HEK293 (cell line): ENCODE results near the gene C2CD2.

ENCODE experiments used
- GLIS1 ChIP-seq: fragments of 450-650 bp; formaldehyde crosslinking; IDR thresholded peaks from 2 replicates; pipeline ENCODE4 v1.5.1; 2016; ENCODE audit warnings: missing biosample characterization, missing genetic modification characterization
- SETDB1 ChIP-seq: IDR thresholded peaks from one replicate; pipeline ENCODE4 v1.6.1; 2017; ENCODE audit warnings: mild to moderate bottlenecking, low read length, moderate library complexity, mixed read lengths; ENCODE audit not compliant: insufficient read length
- SP2 ChIP-seq: fragments of 450-650 bp; formaldehyde crosslinking; IDR thresholded peaks from 2 replicates; pipeline ENCODE4 v1.5.1; 2016; ENCODE audit warnings: missing biosample characterization, missing genetic modification characterization
- SP3 ChIP-seq: fragments of 450-650 bp; formaldehyde crosslinking; IDR thresholded peaks from 2 replicates; pipeline ENCODE4 v1.5.1; 2016; ENCODE audit warnings: missing biosample characterization, missing genetic modification characterization
- ZNF23 ChIP-seq: fragments of 450-650 bp; formaldehyde crosslinking; IDR thresholded peaks from 2 replicates; pipeline ENCODE4 v1.5.1; 2016; ENCODE audit warnings: missing biosample characterization, missing genetic modification characterization, borderline replicate concordance
- ZNF837 ChIP-seq: fragments of 450-650 bp; formaldehyde crosslinking; IDR thresholded peaks from 2 replicates; pipeline ENCODE4 v1.5.1; 2016; ENCODE audit warnings: missing biosample characterization, missing genetic modification characterization
- TF ChIP-seq, protein P1 (sequence below): fragments of 450-650 bp; formaldehyde crosslinking; IDR thresholded peaks from 2 replicates; pipeline ENCODE4 v1.5.1; 2016; ENCODE audit warnings: missing biosample characterization, missing genetic modification characterization
- TF ChIP-seq, protein P2 (sequence below): fragments of 450-650 bp; formaldehyde crosslinking; IDR thresholded peaks from 2 replicates; pipeline ENCODE4 v1.5.1; 2016; ENCODE audit warnings: missing biosample characterization, missing genetic modification characterization, low read depth
- TF ChIP-seq, protein P3 (sequence below): fragments of 450-650 bp; formaldehyde crosslinking; IDR thresholded peaks from 2 replicates; pipeline ENCODE4 v1.5.1; 2016; ENCODE audit warnings: missing biosample characterization, missing genetic modification characterization

GRCh38 chr21:41955516-41955915 is 1.7 kb upstream of the C2CD2 start:
- TF ChIP-seq, protein P1, sequence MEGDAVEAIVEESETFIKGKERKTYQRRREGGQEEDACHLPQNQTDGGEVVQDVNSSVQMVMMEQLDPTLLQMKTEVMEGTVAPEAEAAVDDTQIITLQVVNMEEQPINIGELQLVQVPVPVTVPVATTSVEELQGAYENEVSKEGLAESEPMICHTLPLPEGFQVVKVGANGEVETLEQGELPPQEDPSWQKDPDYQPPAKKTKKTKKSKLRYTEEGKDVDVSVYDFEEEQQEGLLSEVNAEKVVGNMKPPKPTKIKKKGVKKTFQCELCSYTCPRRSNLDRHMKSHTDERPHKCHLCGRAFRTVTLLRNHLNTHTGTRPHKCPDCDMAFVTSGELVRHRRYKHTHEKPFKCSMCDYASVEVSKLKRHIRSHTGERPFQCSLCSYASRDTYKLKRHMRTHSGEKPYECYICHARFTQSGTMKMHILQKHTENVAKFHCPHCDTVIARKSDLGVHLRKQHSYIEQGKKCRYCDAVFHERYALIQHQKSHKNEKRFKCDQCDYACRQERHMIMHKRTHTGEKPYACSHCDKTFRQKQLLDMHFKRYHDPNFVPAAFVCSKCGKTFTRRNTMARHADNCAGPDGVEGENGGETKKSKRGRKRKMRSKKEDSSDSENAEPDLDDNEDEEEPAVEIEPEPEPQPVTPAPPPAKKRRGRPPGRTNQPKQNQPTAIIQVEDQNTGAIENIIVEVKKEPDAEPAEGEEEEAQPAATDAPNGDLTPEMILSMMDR (tag by site-specific recombination): no peak
- TF ChIP-seq ZNF23 (tag by site-specific recombination) (no peak), SP2 (no peak), GLIS1 (tag by site-specific recombination) (no peak), SETDB1 (no peak), SP3 (no peak), ZNF837 (tag by site-specific recombination) (no peak)
- TF ChIP-seq, protein P2, sequence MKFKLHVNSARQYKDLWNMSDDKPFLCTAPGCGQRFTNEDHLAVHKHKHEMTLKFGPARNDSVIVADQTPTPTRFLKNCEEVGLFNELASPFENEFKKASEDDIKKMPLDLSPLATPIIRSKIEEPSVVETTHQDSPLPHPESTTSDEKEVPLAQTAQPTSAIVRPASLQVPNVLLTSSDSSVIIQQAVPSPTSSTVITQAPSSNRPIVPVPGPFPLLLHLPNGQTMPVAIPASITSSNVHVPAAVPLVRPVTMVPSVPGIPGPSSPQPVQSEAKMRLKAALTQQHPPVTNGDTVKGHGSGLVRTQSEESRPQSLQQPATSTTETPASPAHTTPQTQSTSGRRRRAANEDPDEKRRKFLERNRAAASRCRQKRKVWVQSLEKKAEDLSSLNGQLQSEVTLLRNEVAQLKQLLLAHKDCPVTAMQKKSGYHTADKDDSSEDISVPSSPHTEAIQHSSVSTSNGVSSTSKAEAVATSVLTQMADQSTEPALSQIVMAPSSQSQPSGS (tag by site-specific recombination): no peak
- TF ChIP-seq, protein P3, sequence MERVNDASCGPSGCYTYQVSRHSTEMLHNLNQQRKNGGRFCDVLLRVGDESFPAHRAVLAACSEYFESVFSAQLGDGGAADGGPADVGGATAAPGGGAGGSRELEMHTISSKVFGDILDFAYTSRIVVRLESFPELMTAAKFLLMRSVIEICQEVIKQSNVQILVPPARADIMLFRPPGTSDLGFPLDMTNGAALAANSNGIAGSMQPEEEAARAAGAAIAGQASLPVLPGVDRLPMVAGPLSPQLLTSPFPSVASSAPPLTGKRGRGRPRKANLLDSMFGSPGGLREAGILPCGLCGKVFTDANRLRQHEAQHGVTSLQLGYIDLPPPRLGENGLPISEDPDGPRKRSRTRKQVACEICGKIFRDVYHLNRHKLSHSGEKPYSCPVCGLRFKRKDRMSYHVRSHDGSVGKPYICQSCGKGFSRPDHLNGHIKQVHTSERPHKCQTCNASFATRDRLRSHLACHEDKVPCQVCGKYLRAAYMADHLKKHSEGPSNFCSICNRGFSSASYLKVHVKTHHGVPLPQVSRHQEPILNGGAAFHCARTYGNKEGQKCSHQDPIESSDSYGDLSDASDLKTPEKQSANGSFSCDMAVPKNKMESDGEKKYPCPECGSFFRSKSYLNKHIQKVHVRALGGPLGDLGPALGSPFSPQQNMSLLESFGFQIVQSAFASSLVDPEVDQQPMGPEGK (tag by site-specific recombination): no peak
